PC-3 (cell line): ENCODE results near the gene PAK3.

Experiments used
- CTCF ChIP-seq: fragments of 300-600 bp; sonication (generic); conservative IDR thresholded peaks from 2 replicates; pipeline ENCODE4 v1.5.1; 2017; ENCODE audit warnings: antibody characterized with exemption, low read depth, mild to moderate bottlenecking, low read length
- EZH2 ChIP-seq: fragments of 300-600 bp; sonication (generic); IDR thresholded peaks from one replicate; pipeline ENCODE4 v1.6.1; 2017; ENCODE audit warnings: antibody characterized with exemption, mild to moderate bottlenecking, low read length; ENCODE audit not compliant: unreplicated experiment
- EZH2phosphoT487 ChIP-seq: fragments of 300-600 bp; sonication (generic); IDR thresholded peaks from 2 replicates; pipeline ENCODE4 v1.6.1; 2018; ENCODE audit warnings: mild to moderate bottlenecking, antibody characterized with exemption, low read length, borderline replicate concordance

GRCh38 chrX:111101580-111101979, 5.6 kb downstream of the PAK3 start:
- TF ChIP-seq CTCF (no peak), EZH2phosphoT487 (no peak), EZH2 (no peak)
